Esophagus muscularis mucosa (tissue), 3 donors: Measurements from ENCODE around the gene PPP1R12A.

Source experiments
- POLR2A ChIP-seq: fragments of 450-650 bp; IDR thresholded peaks from one replicate; pipeline ENCODE4 v1.6.1; 2017; ENCODE audit warnings: antibody characterized with exemption, moderate library complexity, mild to moderate bottlenecking, low read depth
- POLR2AphosphoS5 ChIP-seq, 2 donors: sonication (generic); formaldehyde crosslinking; IDR thresholded peaks; one replicate each; pipeline ENCODE4 v1.6.1; 2017; ENCODE audit warnings: antibody characterized with exemption in 2 of 2
- TF ChIP-seq, protein P1 (sequence below), 3 experiments: fragments of 200-600 bp in 2 of 3; fragments of 450-650 bp in 1 of 3; sonication (generic) in 2 of 3; IDR thresholded peaks; one replicate each; pipeline ENCODE4 v1.5.1; 2017 to 2019; ENCODE audit warnings: antibody characterized with exemption in 3 of 3, mild to moderate bottlenecking in 2 of 3, moderate library complexity in 1 of 3

DNA sequence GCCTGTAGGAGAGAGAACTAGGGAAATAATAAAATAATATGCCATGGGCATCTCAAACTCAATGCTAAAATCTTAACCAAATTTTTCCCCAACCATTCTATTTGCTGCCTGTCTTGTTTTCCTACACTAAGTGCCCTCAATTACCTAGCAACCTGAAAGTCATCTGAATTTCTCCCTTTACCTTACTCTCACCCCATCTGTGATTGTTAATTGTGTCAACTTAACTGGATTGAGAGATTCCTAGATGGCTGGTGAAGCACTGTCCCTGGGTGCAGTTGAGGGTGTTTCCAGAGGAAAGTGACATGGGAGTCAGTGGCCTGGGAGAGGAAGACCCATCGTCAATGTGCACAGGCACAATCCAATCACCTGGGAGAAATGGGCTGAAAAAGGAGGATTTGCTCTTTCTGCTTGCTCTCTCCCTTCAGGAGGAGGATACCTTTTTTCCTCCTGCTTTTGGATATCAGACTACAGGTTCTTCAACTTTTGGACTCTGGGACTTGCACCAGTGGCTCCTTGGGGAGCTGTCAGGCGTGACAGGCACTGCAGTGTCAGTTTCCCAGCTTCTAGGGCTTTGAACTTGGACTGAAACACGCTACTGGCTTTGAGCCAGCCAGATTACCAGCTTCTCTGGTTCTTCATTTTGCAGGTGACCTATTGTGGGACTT, 100.1 kb downstream of the PPP1R12A start:
- TF ChIP-seq POLR2AphosphoS5 (IDR thresholded peaks at IDR 0.05) (no peak), POLR2A (no peak)
- TF ChIP-seq, protein P1, sequence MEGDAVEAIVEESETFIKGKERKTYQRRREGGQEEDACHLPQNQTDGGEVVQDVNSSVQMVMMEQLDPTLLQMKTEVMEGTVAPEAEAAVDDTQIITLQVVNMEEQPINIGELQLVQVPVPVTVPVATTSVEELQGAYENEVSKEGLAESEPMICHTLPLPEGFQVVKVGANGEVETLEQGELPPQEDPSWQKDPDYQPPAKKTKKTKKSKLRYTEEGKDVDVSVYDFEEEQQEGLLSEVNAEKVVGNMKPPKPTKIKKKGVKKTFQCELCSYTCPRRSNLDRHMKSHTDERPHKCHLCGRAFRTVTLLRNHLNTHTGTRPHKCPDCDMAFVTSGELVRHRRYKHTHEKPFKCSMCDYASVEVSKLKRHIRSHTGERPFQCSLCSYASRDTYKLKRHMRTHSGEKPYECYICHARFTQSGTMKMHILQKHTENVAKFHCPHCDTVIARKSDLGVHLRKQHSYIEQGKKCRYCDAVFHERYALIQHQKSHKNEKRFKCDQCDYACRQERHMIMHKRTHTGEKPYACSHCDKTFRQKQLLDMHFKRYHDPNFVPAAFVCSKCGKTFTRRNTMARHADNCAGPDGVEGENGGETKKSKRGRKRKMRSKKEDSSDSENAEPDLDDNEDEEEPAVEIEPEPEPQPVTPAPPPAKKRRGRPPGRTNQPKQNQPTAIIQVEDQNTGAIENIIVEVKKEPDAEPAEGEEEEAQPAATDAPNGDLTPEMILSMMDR (IDR thresholded peaks at IDR 0.05), result no peak
